B cell (primary cell): ENCODE measurements around the gene PLAAT3.

ENCODE experiments used
- EZH2 ChIP-seq: IDR thresholded peaks from 2 replicates; pipeline ENCODE4 v1.6.1; 2012; ENCODE audit warnings: borderline replicate concordance, low read depth, mild to moderate bottlenecking, moderate library complexity, low read length; ENCODE audit not compliant: insufficient read depth, poor library complexity, severe bottlenecking
- TF ChIP-seq, protein P1 (sequence below): fragments of 200-600 bp; IDR thresholded peaks from one replicate; pipeline ENCODE4 v1.8.0; 2022; ENCODE audit warnings: antibody characterized with exemption, mild to moderate bottlenecking

DNA sequence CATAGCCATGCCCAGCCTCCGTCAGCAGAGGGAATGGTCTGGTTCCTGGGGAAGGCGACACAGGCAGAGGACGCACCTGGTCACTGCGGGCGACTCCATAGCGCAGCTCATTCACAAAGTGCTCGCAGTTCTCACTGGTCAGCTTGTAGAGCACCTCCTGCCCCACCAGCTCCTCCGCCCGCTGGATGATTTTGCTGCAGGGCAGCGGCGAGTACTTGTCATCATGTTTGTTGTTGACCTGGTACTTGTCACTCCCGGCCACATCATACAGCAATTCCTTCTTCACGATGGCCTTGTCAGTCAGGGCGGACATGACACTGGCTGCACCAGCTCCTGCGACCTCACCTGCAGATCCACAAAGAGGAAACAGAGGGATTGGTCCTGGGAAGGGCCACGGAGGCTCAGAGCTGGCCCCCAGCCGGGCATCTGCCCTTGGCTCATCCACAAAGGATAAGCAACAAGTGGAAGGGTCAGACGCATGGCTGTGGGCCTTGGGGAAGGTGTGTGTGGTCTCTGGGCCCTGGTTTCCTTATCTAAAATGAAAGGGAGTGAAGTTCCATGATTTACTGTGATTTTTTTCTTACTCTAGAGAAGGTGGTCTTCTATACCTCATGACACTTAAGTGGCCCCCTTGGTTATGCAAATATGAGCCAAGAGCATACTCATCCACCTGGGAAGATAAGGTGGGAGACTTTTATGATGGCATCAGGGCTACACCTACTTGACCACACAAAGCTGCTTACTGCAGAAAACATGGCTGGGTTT is 24.0 kb downstream of the PLAAT3 start:
- TF ChIP-seq, protein P1, sequence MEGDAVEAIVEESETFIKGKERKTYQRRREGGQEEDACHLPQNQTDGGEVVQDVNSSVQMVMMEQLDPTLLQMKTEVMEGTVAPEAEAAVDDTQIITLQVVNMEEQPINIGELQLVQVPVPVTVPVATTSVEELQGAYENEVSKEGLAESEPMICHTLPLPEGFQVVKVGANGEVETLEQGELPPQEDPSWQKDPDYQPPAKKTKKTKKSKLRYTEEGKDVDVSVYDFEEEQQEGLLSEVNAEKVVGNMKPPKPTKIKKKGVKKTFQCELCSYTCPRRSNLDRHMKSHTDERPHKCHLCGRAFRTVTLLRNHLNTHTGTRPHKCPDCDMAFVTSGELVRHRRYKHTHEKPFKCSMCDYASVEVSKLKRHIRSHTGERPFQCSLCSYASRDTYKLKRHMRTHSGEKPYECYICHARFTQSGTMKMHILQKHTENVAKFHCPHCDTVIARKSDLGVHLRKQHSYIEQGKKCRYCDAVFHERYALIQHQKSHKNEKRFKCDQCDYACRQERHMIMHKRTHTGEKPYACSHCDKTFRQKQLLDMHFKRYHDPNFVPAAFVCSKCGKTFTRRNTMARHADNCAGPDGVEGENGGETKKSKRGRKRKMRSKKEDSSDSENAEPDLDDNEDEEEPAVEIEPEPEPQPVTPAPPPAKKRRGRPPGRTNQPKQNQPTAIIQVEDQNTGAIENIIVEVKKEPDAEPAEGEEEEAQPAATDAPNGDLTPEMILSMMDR: no peak
- TF ChIP-seq EZH2: no peak
